Coronary artery (tissue), 2 donors: ENCODE results near the gene C2orf81.

Experiments used
- DNase-seq: peaks from one replicate; pipeline ENCODE4 v3.0.0-alpha.2; 2017; ENCODE audit warnings: low spot score
- H3K27ac ChIP-seq, 2 donors: fragments of 200-600 bp; sonication (generic); one replicate each; pipeline ENCODE4 v1.5.1; 2016 to 2019
- H3K4me3 ChIP-seq: fragments of 200-600 bp; sonication (generic); 2 replicates; pipeline ENCODE4 v1.5.1; 2016; ENCODE audit warnings: mild to moderate bottlenecking, moderate library complexity
- TF ChIP-seq, protein P1 (sequence below): fragments of 200-600 bp; sonication (generic); IDR thresholded peaks from one replicate; pipeline ENCODE4 v1.5.1; 2019; ENCODE audit warnings: antibody characterized with exemption

The C2orf81 gene

DNA sequence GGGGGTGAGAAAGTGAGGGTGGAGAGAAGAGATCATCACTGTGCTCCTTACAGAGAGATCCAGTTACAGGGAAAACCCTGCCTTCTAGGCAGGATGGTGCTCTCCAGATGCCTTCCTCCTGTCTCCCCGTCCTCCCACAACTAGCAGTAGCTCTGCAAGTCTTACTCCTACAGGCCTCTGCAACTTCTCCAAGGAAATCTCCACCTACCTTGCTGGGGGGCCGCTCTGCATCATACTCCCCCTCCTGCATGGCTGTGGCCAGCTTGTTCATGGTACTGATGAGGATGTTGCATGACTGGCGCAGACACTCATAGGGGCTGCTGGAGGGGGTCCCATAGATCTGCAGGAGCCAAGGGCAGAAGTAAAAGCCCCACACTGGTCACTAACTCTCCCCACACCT, 55.4 kb downstream of the C2orf81 start:
- no peak overlapping the region for H3K4me3 ChIP-seq
- TF ChIP-seq, protein P1, sequence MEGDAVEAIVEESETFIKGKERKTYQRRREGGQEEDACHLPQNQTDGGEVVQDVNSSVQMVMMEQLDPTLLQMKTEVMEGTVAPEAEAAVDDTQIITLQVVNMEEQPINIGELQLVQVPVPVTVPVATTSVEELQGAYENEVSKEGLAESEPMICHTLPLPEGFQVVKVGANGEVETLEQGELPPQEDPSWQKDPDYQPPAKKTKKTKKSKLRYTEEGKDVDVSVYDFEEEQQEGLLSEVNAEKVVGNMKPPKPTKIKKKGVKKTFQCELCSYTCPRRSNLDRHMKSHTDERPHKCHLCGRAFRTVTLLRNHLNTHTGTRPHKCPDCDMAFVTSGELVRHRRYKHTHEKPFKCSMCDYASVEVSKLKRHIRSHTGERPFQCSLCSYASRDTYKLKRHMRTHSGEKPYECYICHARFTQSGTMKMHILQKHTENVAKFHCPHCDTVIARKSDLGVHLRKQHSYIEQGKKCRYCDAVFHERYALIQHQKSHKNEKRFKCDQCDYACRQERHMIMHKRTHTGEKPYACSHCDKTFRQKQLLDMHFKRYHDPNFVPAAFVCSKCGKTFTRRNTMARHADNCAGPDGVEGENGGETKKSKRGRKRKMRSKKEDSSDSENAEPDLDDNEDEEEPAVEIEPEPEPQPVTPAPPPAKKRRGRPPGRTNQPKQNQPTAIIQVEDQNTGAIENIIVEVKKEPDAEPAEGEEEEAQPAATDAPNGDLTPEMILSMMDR, result no peak
- DNase-seq, result no peak
- H3K27ac ChIP-seq, result no peak overlapping the region

DNA sequence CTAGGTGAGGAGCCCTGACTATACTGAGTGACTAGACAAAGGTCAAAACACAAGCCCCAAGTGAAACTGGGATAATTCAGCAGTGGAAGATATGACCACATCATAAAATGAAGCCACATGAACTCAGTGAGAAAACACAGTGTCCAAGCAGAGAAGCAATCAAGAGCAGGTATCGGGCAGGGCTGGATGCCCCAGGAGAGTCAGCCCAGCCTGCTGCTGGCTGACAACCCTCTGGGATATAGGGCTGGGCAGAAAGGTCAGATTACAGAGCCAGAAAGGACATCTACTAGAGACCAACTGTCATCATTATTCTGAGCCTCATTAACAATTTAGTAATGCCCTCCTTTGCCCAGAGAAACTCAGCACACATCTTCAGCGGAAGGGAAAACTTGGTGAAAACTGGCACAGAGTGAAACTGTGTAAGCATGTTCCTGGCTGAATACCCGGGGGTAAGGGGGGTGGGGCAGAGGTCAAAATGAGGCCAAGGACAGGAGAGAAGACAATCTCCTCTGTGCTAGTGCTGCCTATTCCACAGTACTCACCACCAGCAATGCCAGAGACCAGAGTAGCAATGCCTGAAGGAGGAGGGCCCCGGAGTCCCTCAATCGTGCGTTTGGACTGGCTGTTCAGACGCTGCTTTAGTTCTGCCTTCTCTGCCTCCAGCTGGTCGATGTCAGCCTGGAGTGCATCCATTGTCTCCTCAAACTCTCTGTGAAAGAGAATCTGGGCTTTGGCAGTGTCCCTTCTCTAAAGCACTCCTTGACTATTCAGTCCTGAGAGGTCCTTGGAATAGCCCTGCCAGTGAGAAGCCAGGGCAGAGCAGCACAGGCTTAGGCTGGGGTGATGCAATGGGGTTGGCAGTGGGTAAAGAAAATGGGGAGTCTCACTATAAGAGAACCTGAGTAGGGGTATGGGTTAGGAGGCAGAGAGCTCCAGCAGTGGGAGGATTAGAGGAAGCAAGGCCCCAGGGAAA, 56.6 kb downstream of the C2orf81 start:
- no peak for DNase-seq
- Histone ChIP-seq H3K4me3 (no peak overlapping the region), H3K27ac (no peak overlapping the region)
- TF ChIP-seq, protein P1, result no peak
